ENCODE measurements around the gene CCDC91.

CCDC91 gene

GRCh38 chr12:28484156-28484555 lies 293.9 kb downstream of the CCDC91 start:
- DNase-seq = no peak
- in situ Hi-C loops (cut with MboI; ENCODE audit: low pct_unique_long_range_greater_than_20kb, low sequenced_read_pairs) = no loop called here

- in situ Hi-C loops (cut with MboI; ENCODE audit: low pct_unique_long_range_greater_than_20kb, low sequenced_read_pairs) = no loop called here
Measured at GRCh38 chr12:28486521-28486920, 296.3 kb downstream of the CCDC91 start.

GRCh38 chr12:28489246-28489645 lies 299.0 kb downstream of the CCDC91 start:
- no peak for DNase-seq
- in situ Hi-C loops (cut with MboI; ENCODE audit: low pct_unique_long_range_greater_than_20kb, low sequenced_read_pairs) = no loop called here

More at GRCh38 chr12:28486521-28486920, 296.3 kb downstream of the CCDC91 start:
- DNase-seq = no peak

GRCh38 chr12:28497889-28498411 lies 307.7 kb downstream of the CCDC91 start:
- in situ Hi-C loops (cut with MboI; ENCODE audit: low pct_unique_long_range_greater_than_20kb, low sequenced_read_pairs) = no loop called here
- no peak for DNase-seq

DNA sequence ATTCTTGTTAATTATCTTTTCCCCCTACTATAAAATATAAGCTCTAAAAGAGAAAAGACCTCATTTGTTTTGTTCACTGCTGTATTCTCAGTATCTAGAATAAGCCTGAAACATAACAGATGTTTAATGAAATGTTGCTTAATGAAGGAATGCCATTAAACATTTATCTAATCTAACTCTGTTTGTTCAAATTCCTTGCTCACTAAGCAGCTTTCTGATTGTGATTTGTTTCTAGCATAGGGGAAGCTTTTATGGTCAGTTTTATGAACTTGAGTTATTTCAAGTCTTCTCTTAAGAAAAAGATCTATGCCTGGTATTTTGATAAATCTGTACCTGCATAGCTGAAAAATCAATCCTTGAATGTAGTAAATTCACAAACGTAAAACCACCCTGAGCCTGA lies 308.6 kb downstream of the CCDC91 start:
- in situ Hi-C loops (cut with MboI; ENCODE audit: low pct_unique_long_range_greater_than_20kb, low sequenced_read_pairs) = no loop called here
- no peak for DNase-seq

DNA sequence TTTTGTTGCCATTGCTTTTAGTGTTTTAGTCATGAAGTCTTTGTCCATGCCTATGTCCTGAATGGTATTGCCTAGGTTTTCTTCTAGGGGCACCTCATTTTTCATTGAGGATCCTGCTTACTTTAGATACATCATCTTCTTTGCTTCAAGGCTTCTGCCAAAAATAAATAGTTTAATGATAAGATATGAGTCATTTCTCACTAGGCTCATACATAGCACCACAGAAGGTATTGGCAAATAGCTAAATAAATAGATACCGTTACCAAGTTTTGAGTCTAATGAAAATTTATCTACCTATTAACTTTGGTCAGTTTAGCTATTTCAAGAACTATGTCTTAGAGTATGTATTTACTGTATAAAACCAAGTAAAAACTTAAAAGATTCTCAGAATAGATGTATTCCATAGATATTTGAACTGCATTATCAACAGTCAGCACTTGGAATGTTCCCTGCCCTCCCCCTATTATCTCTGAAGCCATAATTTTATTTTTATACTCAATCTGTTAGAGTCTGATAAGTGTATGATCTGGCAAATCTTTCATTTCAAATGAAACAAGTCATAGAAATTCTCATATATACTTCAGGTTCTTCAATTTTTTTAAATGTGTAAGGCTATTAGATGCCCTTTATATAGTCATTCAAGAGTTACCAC lies 310.2 kb downstream of the CCDC91 start:
- in situ Hi-C loops (cut with MboI; ENCODE audit: low pct_unique_long_range_greater_than_20kb, low sequenced_read_pairs) = no loop called here
- no peak for DNase-seq

DNA sequence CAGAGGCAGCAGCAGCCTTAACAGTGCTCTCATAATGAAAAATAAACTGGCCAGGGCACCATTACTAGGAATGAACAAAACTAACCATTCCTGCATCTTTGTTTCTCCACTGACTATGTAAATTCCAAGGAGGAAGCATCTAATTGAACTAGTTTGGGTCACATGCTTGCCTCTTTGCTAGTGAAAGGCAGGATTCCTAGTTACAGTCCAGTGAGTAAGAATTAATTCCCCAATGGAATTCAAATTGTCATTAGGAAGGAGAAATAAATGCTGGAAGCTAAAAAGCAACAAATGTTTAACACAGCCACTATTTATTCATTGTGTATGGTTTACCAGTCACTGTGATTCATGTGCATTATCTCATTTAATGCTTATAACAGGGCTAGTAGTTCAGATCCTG lies 316.0 kb downstream of the CCDC91 start:
- in situ Hi-C loops (cut with MboI; ENCODE audit: low pct_unique_long_range_greater_than_20kb, low sequenced_read_pairs) = no loop called here
- no peak for DNase-seq

DNA sequence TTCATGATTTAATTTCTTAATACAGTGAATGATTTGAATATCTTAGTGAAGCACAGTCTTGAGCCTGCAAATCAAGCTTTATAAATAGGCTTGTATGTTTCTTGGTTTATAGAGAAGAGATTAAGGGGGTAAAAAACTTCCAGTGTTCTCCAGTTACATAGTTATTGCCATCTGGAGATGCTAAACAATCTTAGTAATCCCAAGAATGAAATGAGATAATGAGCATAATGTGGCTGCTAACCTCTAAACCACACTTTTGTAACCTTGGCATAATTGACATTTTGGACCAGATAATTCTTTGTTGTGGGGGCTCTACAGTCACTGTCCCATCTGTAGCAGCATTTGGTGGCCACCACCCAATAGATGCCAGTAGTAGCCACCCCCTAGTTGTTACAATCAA lies 316.8 kb downstream of the CCDC91 start:
- no peak for DNase-seq
- in situ Hi-C loops (cut with MboI; ENCODE audit: low pct_unique_long_range_greater_than_20kb, low sequenced_read_pairs) = no loop called here

DNA sequence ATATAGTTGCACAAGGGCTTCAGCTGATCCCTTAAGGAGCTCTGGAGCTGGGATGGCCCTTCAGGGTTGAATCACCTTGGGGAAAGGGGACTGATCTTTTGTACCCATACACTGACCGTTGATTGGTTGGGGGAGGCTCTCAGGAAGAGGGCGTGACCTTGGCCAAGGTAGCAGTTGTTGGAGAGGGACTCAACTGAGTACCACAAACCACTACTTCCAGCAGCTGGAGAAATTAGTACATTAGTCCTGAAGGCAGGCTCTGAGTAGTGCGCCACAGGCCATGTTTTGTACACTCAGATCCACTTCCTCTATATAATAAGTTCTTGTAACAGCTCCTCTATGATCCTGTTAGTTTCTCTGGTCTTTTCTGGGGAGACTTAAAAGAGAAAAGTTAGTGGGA lies 317.6 kb downstream of the CCDC91 start:
- in situ Hi-C loops (cut with MboI; ENCODE audit: low pct_unique_long_range_greater_than_20kb, low sequenced_read_pairs) = no loop called here
- DNase-seq = no peak

- DNase-seq = no peak
- in situ Hi-C loops (cut with MboI; ENCODE audit: low pct_unique_long_range_greater_than_20kb, low sequenced_read_pairs) = no loop called here
Measured at GRCh38 chr12:28512406-28512805, 322.1 kb downstream of the CCDC91 start.

GRCh38 chr12:28512876-28513275 lies 322.6 kb downstream of the CCDC91 start:
- no peak for DNase-seq
- in situ Hi-C loops (cut with MboI; ENCODE audit: low pct_unique_long_range_greater_than_20kb, low sequenced_read_pairs) = no loop called here

GRCh38 chr12:28513983-28514382 lies 323.7 kb downstream of the CCDC91 start:
- DNase-seq = no peak
- in situ Hi-C loops (cut with MboI; ENCODE audit: low pct_unique_long_range_greater_than_20kb, low sequenced_read_pairs) = no loop called here

GRCh38 chr12:28517101-28517500 lies 326.8 kb downstream of the CCDC91 start:
- DNase-seq = no peak
- in situ Hi-C loops (cut with MboI; ENCODE audit: low pct_unique_long_range_greater_than_20kb, low sequenced_read_pairs) = no loop called here

DNA sequence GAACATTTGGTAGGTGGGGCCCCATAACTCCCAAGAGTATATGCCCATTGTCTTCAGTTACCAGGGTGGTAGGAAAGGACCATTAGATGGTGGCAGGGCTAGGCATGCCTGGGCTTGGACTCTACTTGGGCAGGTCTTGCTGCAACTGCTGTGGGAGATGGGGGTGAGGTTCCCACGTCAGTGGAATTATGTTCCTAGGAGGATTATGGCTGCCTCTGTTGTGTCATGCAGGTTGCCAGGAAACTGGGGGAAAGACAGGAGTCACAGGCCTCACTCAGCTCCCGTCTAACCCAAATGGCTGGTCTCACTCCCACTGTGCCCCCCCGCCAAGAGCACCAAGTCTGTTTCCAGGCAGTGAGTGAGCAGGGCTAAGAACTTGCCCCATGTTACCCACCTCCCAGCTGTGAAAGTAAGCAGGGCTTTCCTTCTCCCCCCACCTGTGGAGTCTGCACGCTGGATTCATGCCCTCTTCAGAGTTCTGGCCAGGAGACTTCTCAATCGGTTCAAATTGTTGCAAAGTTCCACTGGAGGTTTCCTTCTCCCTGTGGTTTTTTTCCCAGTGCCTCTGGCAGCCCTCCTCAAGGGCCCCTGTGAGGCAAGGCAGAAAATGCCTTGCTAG lies 337.5 kb downstream of the CCDC91 start:
- in situ Hi-C loops (cut with MboI; ENCODE audit: low pct_unique_long_range_greater_than_20kb, low sequenced_read_pairs) = no loop called here
- DNase-seq = no peak

DNA sequence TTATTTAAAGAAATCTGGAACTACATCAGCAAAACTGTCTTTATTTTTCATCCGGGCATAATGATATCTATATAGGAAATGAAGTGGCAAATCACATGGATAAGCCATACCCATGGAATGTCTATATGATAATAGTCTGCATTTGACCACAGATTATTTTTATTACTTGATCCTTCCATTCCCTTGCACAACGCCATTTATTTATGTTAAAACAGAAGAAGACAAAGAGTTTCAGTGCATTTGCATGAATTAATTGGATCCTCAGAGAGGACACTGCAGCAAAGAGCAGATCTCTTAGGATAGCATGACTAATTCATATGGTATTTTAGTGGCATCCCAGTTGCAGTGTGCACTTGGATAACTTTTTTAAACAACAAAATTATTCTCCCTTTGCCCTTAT lies 345.0 kb downstream of the CCDC91 start:
- DNase-seq = no peak
- in situ Hi-C loops (cut with MboI; ENCODE audit: low pct_unique_long_range_greater_than_20kb, low sequenced_read_pairs) = no loop called here

- DNase-seq = no peak
- in situ Hi-C loops (cut with MboI; ENCODE audit: low pct_unique_long_range_greater_than_20kb, low sequenced_read_pairs) = no loop called here
Measured at GRCh38 chr12:28536088-28536487, 345.8 kb downstream of the CCDC91 start.

DNA sequence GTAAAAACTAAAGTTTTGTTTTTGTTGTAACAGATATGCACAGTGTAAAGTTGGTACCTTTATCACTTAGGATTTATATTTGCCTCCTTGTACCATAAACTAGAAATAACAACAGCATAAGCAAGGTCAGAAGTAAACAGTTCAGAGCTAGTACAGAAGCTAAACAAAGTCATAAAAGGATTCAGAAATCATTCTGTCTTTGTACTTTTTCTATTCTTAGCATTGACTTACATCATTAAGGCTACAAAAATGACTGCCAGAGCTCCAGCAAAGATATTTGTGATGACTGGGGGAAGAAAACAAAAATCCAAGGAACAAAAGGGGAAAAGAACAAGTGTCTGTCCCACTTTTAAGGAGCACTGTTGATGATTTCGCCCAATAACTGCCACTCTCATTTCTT lies 347.2 kb downstream of the CCDC91 start:
- in situ Hi-C loops (cut with MboI; ENCODE audit: low pct_unique_long_range_greater_than_20kb, low sequenced_read_pairs) = no loop called here
- no peak for DNase-seq

- in situ Hi-C loops (cut with MboI; ENCODE audit: low pct_unique_long_range_greater_than_20kb, low sequenced_read_pairs) = no loop called here
- no peak for DNase-seq
Measured at GRCh38 chr12:28539691-28540323, 349.6 kb downstream of the CCDC91 start.

DNA sequence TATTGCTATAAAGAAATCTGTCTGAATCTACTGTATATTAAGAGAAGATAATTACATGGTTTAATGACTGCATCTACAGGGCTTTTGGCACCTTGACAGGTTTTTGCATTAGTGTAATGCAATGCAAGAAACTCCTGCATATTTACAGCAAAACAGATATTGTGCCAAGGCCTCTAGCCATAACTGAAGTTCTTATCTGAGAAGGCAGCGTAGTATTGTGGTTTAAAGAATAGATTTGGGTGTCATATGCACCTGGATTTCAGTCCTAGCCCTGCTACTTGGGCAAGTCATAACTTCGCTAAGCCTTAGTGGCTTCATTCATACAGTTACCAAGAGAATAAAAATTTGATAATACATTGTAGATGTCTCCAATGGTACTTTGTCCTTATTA lies 350.1 kb downstream of the CCDC91 start:
- in situ Hi-C loops (cut with MboI; ENCODE audit: low pct_unique_long_range_greater_than_20kb, low sequenced_read_pairs) = no loop called here
- DNase-seq = no peak

- in situ Hi-C loops (cut with MboI; ENCODE audit: low pct_unique_long_range_greater_than_20kb, low sequenced_read_pairs) = no loop called here
Measured at GRCh38 chr12:28543021-28543890, 353.0 kb downstream of the CCDC91 start.

More at GRCh38 chr12:28543021-28543890, 353.0 kb downstream of the CCDC91 start:
- no peak for DNase-seq

Data from KBM-7 (cell line).